SK-N-SH (cell line): Measurements from ENCODE around the gene SYNE1. TPM values are rescaled to one million over a fixed set of nuclear protein-coding genes. Genes with fewer than 3 reads are reported as not detected.

Source experiments
- CTCF ChIA-PET: fragments of 300-600, 350-600 bp; formaldehyde crosslinking; extraction: SDS; loops from one replicate; lab custom pipeline; 2021; lab: Yijun Ruan, JAX
- POLR2A ChIA-PET: fragments of 350-600 bp; sonication (Branson Sonifier 250); formaldehyde crosslinking; extraction: SDS; loops from one replicate; lab custom pipeline; 2020; ENCODE audit warnings: antibody characterized with exemption, inconsistent platforms; lab: Yijun Ruan, JAX
- DNase-seq: peaks from one replicate; pipeline ENCODE4 v3.0.0; 2012
- H2AFZ ChIP-seq: fragments of 200-600 bp; sonication (generic); 2 replicates; pipeline ENCODE4 v1.8.1; 2016; ENCODE audit warnings: antibody characterized with exemption, mild to moderate bottlenecking, low read depth
- H3F3A ChIP-seq: fragments of 200-600 bp; sonication (generic); replicated peaks from 2 replicates; pipeline ENCODE3; 2016; ENCODE audit warnings: antibody characterized with exemption, mild to moderate bottlenecking; ENCODE audit not compliant: insufficient read depth
- H3K27ac ChIP-seq, 2 experiments: fragments of 200-500 bp in 1 of 2; fragments of 200-600 bp in 1 of 2; sonication (Bioruptor generic) in 1 of 2; sonication (generic), shearing (Covaris generic) in 1 of 2; 2 replicates each; pipeline versions ENCODE4 v1.5.1 to v1.6.1; 2014 to 2016; ENCODE audit warnings: low read depth in 2 of 2, inconsistent platforms in 1 of 2, low read length in 1 of 2, mild to moderate bottlenecking in 1 of 2, mixed read lengths in 1 of 2
- H3K27me3 ChIP-seq: fragments of 200-600 bp; sonication (generic), shearing (Covaris generic); 2 replicates; pipeline ENCODE4 v1.6.1; 2016; ENCODE audit warnings: mixed run types; ENCODE audit not compliant: insufficient read depth
- H3K36me3 ChIP-seq, 2 experiments: fragments of 200-500 bp in 1 of 2; fragments of 200-600 bp in 1 of 2; sonication (Bioruptor generic) in 1 of 2; sonication (generic) in 1 of 2; replicated peaks in 1 of 2; 2 replicates each; pipeline versions ENCODE3 to v1.5.1; 2014 to 2016; ENCODE audit warnings: low read length in 1 of 2, mild to moderate bottlenecking in 1 of 2; ENCODE audit not compliant: insufficient read depth in 2 of 2, control insufficient read depth in 1 of 2
- H3K4me1 ChIP-seq, 2 experiments: fragments of 200-500 bp in 1 of 2; fragments of 200-600 bp in 1 of 2; sonication (Bioruptor generic) in 1 of 2; sonication (generic), shearing (Covaris generic) in 1 of 2; 2 replicates each; pipeline versions ENCODE4 v1.5.1 to v1.6.1; 2014 to 2016; ENCODE audit warnings: low read depth in 1 of 2, low read length in 1 of 2, mixed run types in 1 of 2; ENCODE audit not compliant: insufficient read depth in 2 of 2, control insufficient read depth in 1 of 2
- H3K4me2 ChIP-seq: fragments of 200-600 bp; sonication (generic), shearing (Covaris generic); 2 replicates; pipeline ENCODE4 v1.6.1; 2017; ENCODE audit warnings: mixed run types
- H3K4me3 ChIP-seq, 2 experiments: fragments of 200-500 bp in 1 of 2; fragments of 200-600 bp in 1 of 2; sonication (Bioruptor generic) in 1 of 2; sonication (generic), shearing (Covaris generic) in 1 of 2; 2 replicates each; pipeline versions ENCODE4 v1.5.1 to v1.8.1; 2014 to 2016; ENCODE audit warnings: low read depth in 2 of 2, inconsistent platforms in 1 of 2, low read length in 1 of 2, mild to moderate bottlenecking in 1 of 2, mixed read lengths in 1 of 2, moderate library complexity in 1 of 2
- H3K79me2 ChIP-seq: fragments of 200-600 bp; sonication (generic); 2 replicates; pipeline ENCODE4 v1.8.1; 2017; ENCODE audit warnings: mild to moderate bottlenecking; ENCODE audit not compliant: insufficient read depth
- H3K9ac ChIP-seq: fragments of 200-600 bp; sonication (generic); 2 replicates; pipeline ENCODE4 v1.6.1; 2017; ENCODE audit warnings: mixed run types
- H3K9me2 ChIP-seq: fragments of 200-600 bp; sonication (generic); 2 replicates; pipeline ENCODE4 v1.6.1; 2017; ENCODE audit warnings: mixed run types
- H3K9me3 ChIP-seq: fragments of 200-600 bp; sonication (generic); 2 replicates; pipeline ENCODE4 v1.6.1; 2017; ENCODE audit warnings: mixed run types, mild to moderate bottlenecking, moderate library complexity
- H4K20me1 ChIP-seq: fragments of 200-600 bp; sonication (generic); 2 replicates; pipeline ENCODE4 v1.6.1; 2017; ENCODE audit warnings: mild to moderate bottlenecking, mixed run types; ENCODE audit not compliant: insufficient read depth
- EZH2phosphoT487 ChIP-seq: fragments of 200-600 bp; sonication (generic); IDR thresholded peaks from 2 replicates; pipeline ENCODE4 v1.6.1; 2017; ENCODE audit warnings: low read depth, mixed run types, mild to moderate bottlenecking, antibody characterized with exemption, moderate library complexity, borderline replicate concordance
- FOSL2 ChIP-seq: IDR thresholded peaks from 2 replicates; pipeline ENCODE4 v1.4.0; 2012; ENCODE audit warnings: low read depth, mild to moderate bottlenecking, moderate library complexity, borderline replicate concordance
- FOXM1 ChIP-seq: IDR thresholded peaks from 2 replicates; pipeline ENCODE4 v1.4.0; 2012; ENCODE audit warnings: low read depth, mild to moderate bottlenecking
- MAX ChIP-seq: IDR thresholded peaks from 2 replicates; pipeline ENCODE4 v1.4.0; 2012; ENCODE audit warnings: low read depth
- POLR2AphosphoS5 ChIP-seq: IDR thresholded peaks from 2 replicates; pipeline ENCODE4 v1.6.1; 2012; ENCODE audit warnings: low read depth, low read length
- RAD21 ChIP-seq: IDR thresholded peaks from 2 replicates; pipeline ENCODE4 v1.6.1; 2012; ENCODE audit warnings: mild to moderate bottlenecking, low read length
- RXRA ChIP-seq: IDR thresholded peaks from 2 replicates; pipeline ENCODE4 v1.4.0; 2012; ENCODE audit warnings: low read depth, mild to moderate bottlenecking, borderline replicate concordance
- TEAD4 ChIP-seq: IDR thresholded peaks from 2 replicates; pipeline ENCODE4 v1.4.0; 2012; ENCODE audit warnings: mild to moderate bottlenecking, borderline replicate concordance; ENCODE audit not compliant: insufficient read depth
- ZBTB33 ChIP-seq: IDR thresholded peaks from 2 replicates; pipeline ENCODE4 v1.4.0; 2012; ENCODE audit warnings: low read depth, borderline replicate concordance
- WGBS: methylation state at CpG from one replicate; pipeline ENCODE4 v1.1.6; 2017; ENCODE audit warnings: low lambda C conversion rate; 5-methylcytosine and 5-hydroxymethylcytosine counted together
- polyA plus RNA-seq, 3 experiments: library from polyadenylated mRNA; depleted of rRNA; stranded (reverse); fragments of >200 nt; gene quantifications; 2 replicates each; pipeline ENCODE4 v1.2.3, GENCODE V29; 2012
- TF ChIP-seq, protein P1 (sequence below): fragments of 150-350 bp; IDR thresholded peaks from 2 replicates; pipeline ENCODE4 v1.6.1; 2016; ENCODE audit warnings: mild to moderate bottlenecking, low read depth, low read length
- TF ChIP-seq, protein P2 (sequence below): fragments of 200-600 bp; sonication (generic); IDR thresholded peaks from 2 replicates; pipeline ENCODE4 v1.6.1; 2017; ENCODE audit warnings: antibody characterized with exemption, mild to moderate bottlenecking, moderate library complexity

SYNE1 gene
- polyA plus RNA-seq, 1 of the 3 experiments (the other 2 are of a cell fraction) = 31.1 TPM

GRCh38 chr6:152576525-152576924 is 60.6 kb downstream of the SYNE1 start:
- POLR2A ChIA-PET = no interaction called here
- H4K20me1 ChIP-seq = no peaks in the 10 kb centered on the region; the same call in 1 of the 2 replicates

More at GRCh38 chr6:152576525-152576924, 60.6 kb downstream of the SYNE1 start:
- peaks cover 0 to 16% of the 10 kb centered on the region in 2 experiments; a peak in 2 of 4 replicates for H3K4me1 ChIP-seq
- no peak overlapping the region for H3K4me3 ChIP-seq
- no peaks in the 10 kb centered on the region for H3K9me3 ChIP-seq
- TF ChIP-seq, protein P1, sequence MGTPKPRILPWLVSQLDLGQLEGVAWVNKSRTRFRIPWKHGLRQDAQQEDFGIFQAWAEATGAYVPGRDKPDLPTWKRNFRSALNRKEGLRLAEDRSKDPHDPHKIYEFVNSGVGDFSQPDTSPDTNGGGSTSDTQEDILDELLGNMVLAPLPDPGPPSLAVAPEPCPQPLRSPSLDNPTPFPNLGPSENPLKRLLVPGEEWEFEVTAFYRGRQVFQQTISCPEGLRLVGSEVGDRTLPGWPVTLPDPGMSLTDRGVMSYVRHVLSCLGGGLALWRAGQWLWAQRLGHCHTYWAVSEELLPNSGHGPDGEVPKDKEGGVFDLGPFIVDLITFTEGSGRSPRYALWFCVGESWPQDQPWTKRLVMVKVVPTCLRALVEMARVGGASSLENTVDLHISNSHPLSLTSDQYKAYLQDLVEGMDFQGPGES = no peak
- TF ChIP-seq POLR2AphosphoS5 (no peak), ZBTB33 (no peak), TEAD4 (no peak), RAD21 (no peak), FOSL2 (no peak), EZH2phosphoT487 (no peak), FOXM1 (no peak), MAX (no peak), RXRA (no peak)
- TF ChIP-seq, protein P2, sequence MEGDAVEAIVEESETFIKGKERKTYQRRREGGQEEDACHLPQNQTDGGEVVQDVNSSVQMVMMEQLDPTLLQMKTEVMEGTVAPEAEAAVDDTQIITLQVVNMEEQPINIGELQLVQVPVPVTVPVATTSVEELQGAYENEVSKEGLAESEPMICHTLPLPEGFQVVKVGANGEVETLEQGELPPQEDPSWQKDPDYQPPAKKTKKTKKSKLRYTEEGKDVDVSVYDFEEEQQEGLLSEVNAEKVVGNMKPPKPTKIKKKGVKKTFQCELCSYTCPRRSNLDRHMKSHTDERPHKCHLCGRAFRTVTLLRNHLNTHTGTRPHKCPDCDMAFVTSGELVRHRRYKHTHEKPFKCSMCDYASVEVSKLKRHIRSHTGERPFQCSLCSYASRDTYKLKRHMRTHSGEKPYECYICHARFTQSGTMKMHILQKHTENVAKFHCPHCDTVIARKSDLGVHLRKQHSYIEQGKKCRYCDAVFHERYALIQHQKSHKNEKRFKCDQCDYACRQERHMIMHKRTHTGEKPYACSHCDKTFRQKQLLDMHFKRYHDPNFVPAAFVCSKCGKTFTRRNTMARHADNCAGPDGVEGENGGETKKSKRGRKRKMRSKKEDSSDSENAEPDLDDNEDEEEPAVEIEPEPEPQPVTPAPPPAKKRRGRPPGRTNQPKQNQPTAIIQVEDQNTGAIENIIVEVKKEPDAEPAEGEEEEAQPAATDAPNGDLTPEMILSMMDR = no peak
- no peaks in the 10 kb centered on the region for H3F3A ChIP-seq
- no peak overlapping the region for H3K4me2 ChIP-seq
- 26% methylated on average over 1 of the region's 1 CpG for WGBS
- H3K9me2 ChIP-seq = no peaks in the 10 kb centered on the region
- CTCF ChIA-PET = interaction anchor here (0.6 kb wide), 1 partner anchor 413 kb away, joined by 4 read pairs; no protein-coding TSS in a partner anchor
- no peak for DNase-seq
- H2AFZ ChIP-seq = no peak overlapping the region
- no peaks in the 10 kb centered on the region for H3K36me3 ChIP-seq
- peaks cover 3% of the 10 kb centered on the region; the same call in 1 of the 2 replicates for H3K79me2 ChIP-seq
- no peak overlapping the region for H3K9ac ChIP-seq
- H3K27me3 ChIP-seq = no peaks in the 10 kb centered on the region
- H3K27ac ChIP-seq = no peak overlapping the region
